B cell (primary cell): Measurements from ENCODE around the gene OR1L8. TPM values are rescaled to one million over a fixed set of nuclear protein-coding genes. Genes with fewer than 3 reads are reported as not detected.
"Not testable (repeated sequence)": the region's sequence is repeated elsewhere in the genome, so short reads cannot be mapped to it uniquely, and the experiment has no call there.

ENCODE experiments used
- ATAC-seq: fragments of 200-7000 bp; cut with Tn5 transposase; one replicate; pipeline ENCODE4 v1.10.0; 2021; ENCODE audit warnings: low read depth, mild to moderate bottlenecking, moderate number of reproducible peaks, moderate library complexity
- CTCF ChIA-PET: fragments of 350-600 bp; sonication (Branson Sonifier 250); formaldehyde crosslinking; loops from one replicate; lab custom pipeline; 2021; ENCODE audit warnings: antibody characterized with exemption, inconsistent platforms; lab: Charles Lee
- POLR2A ChIA-PET: fragments of 350-600 bp; sonication (Branson Sonifier 250); formaldehyde crosslinking; loops from one replicate; lab custom pipeline; 2021; ENCODE audit warnings: antibody characterized with exemption; lab: Charles Lee
- DNase-seq: peaks from one replicate; pipeline ENCODE4 v3.0.0; 2013
- H2AFZ ChIP-seq: 2 replicates; pipeline ENCODE4 v1.6.1; 2012; ENCODE audit warnings: mild to moderate bottlenecking, low read depth, low read length; ENCODE audit not compliant: insufficient read depth, poor library complexity, severe bottlenecking
- H3K27ac ChIP-seq, 2 donors: 1 replicate in 1 of 2; 2 replicates in 1 of 2; pipeline ENCODE4 v1.5.1; 2012 to 2013; ENCODE audit warnings: low read length in 2 of 2, mild to moderate bottlenecking in 2 of 2, moderate library complexity in 1 of 2
- H3K27me3 ChIP-seq, 4 experiments: fragments of 200-600 bp in 1 of 4; sonication (generic) in 1 of 4; replicated peaks in 1 of 4; 1 replicate in 2 of 4; 2 replicates in 2 of 4; pipeline versions ENCODE4 v1.6.1 to v1.7.0; 2013 to 2016; ENCODE audit warnings: low read length in 3 of 4, mild to moderate bottlenecking in 2 of 4, mixed read lengths in 1 of 4, moderate library complexity in 1 of 4; ENCODE audit not compliant: insufficient read depth in 4 of 4, control insufficient read depth in 3 of 4; ENCODE audit errors: control extremely low read depth in 1 of 4
- H3K36me3 ChIP-seq, 2 experiments: replicated peaks in 1 of 2; 1 replicate in 1 of 2; 2 replicates in 1 of 2; pipeline versions ENCODE4 v1.6.1 to v1.7.1; 2013; ENCODE audit warnings: low read length in 1 of 2; ENCODE audit not compliant: insufficient read depth in 2 of 2, control insufficient read depth in 1 of 2; ENCODE audit errors: control extremely low read depth in 1 of 2, extremely low read depth in 1 of 2
- H3K4me1 ChIP-seq, 2 donors: fragments of 200-600 bp in 1 of 2; sonication (generic) in 1 of 2; 1 replicate in 1 of 2; 2 replicates in 1 of 2; pipeline versions ENCODE4 v1.5.1 to v1.6.1; 2013 to 2017; ENCODE audit warnings: low read length in 2 of 2; ENCODE audit not compliant: control insufficient read depth in 2 of 2, insufficient read depth in 2 of 2
- H3K4me2 ChIP-seq: replicated peaks from 2 replicates; pipeline ENCODE3; 2012; ENCODE audit warnings: mild to moderate bottlenecking, low read depth, low read length; ENCODE audit not compliant: poor library complexity, severe bottlenecking
- H3K4me3 ChIP-seq, 5 experiments: fragments of 200-600 bp in 1 of 5; sonication (generic) in 1 of 5; 1 replicate in 3 of 5; 2 replicates in 2 of 5; pipeline versions ENCODE4 v1.5.1 to v1.7.0; 2011 to 2016; ENCODE audit warnings: low read length in 4 of 5, mild to moderate bottlenecking in 4 of 5, low read depth in 2 of 5, control low read depth in 1 of 5, moderate library complexity in 1 of 5; ENCODE audit not compliant: insufficient read depth in 1 of 5; ENCODE audit errors: control extremely low read depth in 1 of 5, extremely low read depth in 1 of 5
- H3K79me2 ChIP-seq: fragments of 200-600 bp; sonication (generic); one replicate; pipeline ENCODE4 v1.6.0; 2016; ENCODE audit warnings: low read length; ENCODE audit not compliant: control insufficient read depth, insufficient read depth
- H3K9ac ChIP-seq: fragments of 200-600 bp; sonication (generic); 2 replicates; pipeline ENCODE4 v1.6.1; 2017; ENCODE audit warnings: mild to moderate bottlenecking, low read length, moderate library complexity
- H3K9me3 ChIP-seq, 3 donors: one replicate each; pipeline versions ENCODE4 v1.6.1 to v1.7.1; 2013; ENCODE audit warnings: low read length in 2 of 3; ENCODE audit not compliant: control insufficient read depth in 2 of 3, insufficient read depth in 1 of 3; ENCODE audit errors: control extremely low read depth in 1 of 3
- H4K20me1 ChIP-seq: 2 replicates; pipeline ENCODE4 v1.6.0; 2012; ENCODE audit warnings: mild to moderate bottlenecking, low read length; ENCODE audit not compliant: insufficient read depth, control insufficient read depth, poor library complexity, severe bottlenecking
- H3K27ac Mint-ChIP-seq: one replicate; pipeline ENCODE4 v1.8.0; 2021; ENCODE audit warnings: mixed read lengths
- H3K27me3 Mint-ChIP-seq: one replicate; pipeline ENCODE4 v1.8.0; 2021; ENCODE audit warnings: mixed read lengths
- H3K4me1 Mint-ChIP-seq: one replicate; pipeline ENCODE4 v1.8.0; 2021; ENCODE audit warnings: mixed read lengths
- H3K4me3 Mint-ChIP-seq: one replicate; pipeline ENCODE4 v1.8.0; 2021; ENCODE audit warnings: mixed read lengths
- H3K9me3 Mint-ChIP-seq: one replicate; pipeline ENCODE4 v1.8.0; 2022; ENCODE audit warnings: mixed read lengths; ENCODE audit not compliant: insufficient read depth
- EZH2 ChIP-seq: IDR thresholded peaks from 2 replicates; pipeline ENCODE4 v1.6.1; 2012; ENCODE audit warnings: borderline replicate concordance, low read depth, mild to moderate bottlenecking, moderate library complexity, low read length; ENCODE audit not compliant: insufficient read depth, poor library complexity, severe bottlenecking
- WGBS: methylation state at CpG from one replicate; pipeline ENCODE4 v1.1.5; 2013; ENCODE audit warnings: missing lambda C conversion rate; ENCODE audit not compliant: insufficient coverage; 5-methylcytosine and 5-hydroxymethylcytosine counted together
- intact Hi-C: fragments of 100-400 bp; cut with micrococcal nuclease; formaldehyde crosslinking; loops from one replicate; pipeline ENCODE4 v1.10.0; 2022
- polyA minus RNA-seq: library from RNA; depleted of rRNA, polyadenylated mRNA; stranded (reverse); fragments of >200 nt; gene quantifications from 2 replicates; pipeline ENCODE4 v1.2.3, GENCODE V29; 2012
- polyA plus RNA-seq: library from polyadenylated mRNA; depleted of rRNA; stranded (reverse); fragments of >200 nt; gene quantifications from 2 replicates; pipeline ENCODE4 v1.2.3, GENCODE V29; 2012
- total RNA-seq, 2 donors: library from RNA; stranded (reverse); fragments of 120-200 nt in 1 of 2; gene quantifications; 1 replicate in 1 of 2; 2 replicates in 1 of 2; pipeline versions ENCODE4 v1.2.3 to v1.2.4, GENCODE V29; 2013 to 2022
- TF ChIP-seq, protein P1 (sequence below): fragments of 200-600 bp; IDR thresholded peaks from one replicate; pipeline ENCODE4 v1.8.0; 2022; ENCODE audit warnings: antibody characterized with exemption, mild to moderate bottlenecking

Gene OR1L8, protein sequence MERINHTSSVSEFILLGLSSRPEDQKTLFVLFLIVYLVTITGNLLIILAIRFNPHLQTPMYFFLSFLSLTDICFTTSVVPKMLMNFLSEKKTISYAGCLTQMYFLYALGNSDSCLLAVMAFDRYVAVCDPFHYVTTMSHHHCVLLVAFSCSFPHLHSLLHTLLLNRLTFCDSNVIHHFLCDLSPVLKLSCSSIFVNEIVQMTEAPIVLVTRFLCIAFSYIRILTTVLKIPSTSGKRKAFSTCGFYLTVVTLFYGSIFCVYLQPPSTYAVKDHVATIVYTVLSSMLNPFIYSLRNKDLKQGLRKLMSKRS
- total RNA-seq: not detected in 2 replicates
- not detected for total RNA-seq (2013)
- polyA plus RNA-seq: 0.17 TPM in 1 of 2 replicates, not detected in the other
- polyA minus RNA-seq: not detected in 2 replicates

DNA sequence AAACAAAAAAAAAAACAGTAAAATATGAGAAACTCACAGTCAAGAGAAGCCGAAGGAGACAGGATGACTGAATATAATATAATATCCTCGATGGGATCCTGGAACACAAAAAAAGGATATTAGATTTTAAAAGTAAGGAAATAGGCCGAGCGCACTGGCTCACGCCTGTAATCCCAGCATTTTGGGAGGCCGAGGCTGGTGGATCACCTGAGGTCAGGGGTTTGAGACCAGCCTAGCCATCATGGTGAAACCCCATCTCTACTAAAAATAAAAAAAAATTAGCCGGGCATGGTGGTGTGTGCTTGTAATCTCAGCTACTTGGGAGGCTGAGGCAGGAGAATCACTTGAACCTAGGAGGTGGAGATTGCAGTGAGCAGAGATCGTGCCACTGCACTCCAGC, at the start of gene OR1L8:
TSS of gene OR1L8 (minus strand) at position 101 of the 400 bp plus-strand sequence. CDS start 14,907 bp downstream, outside the sequence.
- CTCF ChIA-PET, H3K27me3 ChIP-seq, H2AFZ ChIP-seq, H3K27me3 Mint-ChIP-seq, H3K4me2 ChIP-seq, DNase-seq, H3K4me1 ChIP-seq, POLR2A ChIA-PET, H3K36me3 ChIP-seq, ATAC-seq, H3K4me3 Mint-ChIP-seq, H3K9me3 Mint-ChIP-seq, H3K4me3 ChIP-seq, H3K27ac Mint-ChIP-seq, H3K27ac ChIP-seq, H3K9me3 ChIP-seq, H3K4me1 Mint-ChIP-seq, H4K20me1 ChIP-seq, H3K79me2 ChIP-seq, intact Hi-C loops, H3K9ac ChIP-seq: not testable (repeated sequence)
- 90% methylated on average over 2 of the region's 8 CpGs for WGBS

DNA sequence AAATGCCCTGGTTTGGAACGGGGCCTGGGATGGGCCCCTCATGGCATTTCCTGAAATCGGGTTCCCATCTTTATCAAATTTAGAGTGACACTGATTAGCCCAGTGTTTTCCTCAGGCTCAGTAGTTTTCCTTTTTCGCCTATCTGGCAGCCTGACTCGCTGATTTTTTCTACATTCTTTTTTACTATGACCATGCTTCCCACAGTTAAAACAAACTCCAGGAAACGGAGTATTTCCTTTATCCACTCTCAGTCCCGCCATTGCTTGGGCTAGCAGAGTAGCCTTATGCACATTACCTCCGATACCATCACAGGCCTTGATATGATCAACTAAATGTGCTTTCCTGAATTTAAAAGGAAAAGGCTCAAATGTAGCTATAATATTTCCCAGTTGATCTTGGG, 36.8 kb upstream of the OR1L8 start:
- Mint-ChIP-seq H3K4me3 (no peak overlapping the region), H3K4me1 (no peaks in the 10 kb centered on the region), H3K27me3 (peaks cover 46% of the 10 kb centered on the region), H3K27ac (no peak overlapping the region), H3K9me3 (peaks cover 2% of the 10 kb centered on the region)
- CTCF ChIA-PET: no interaction called here
- no peak for TF ChIP-seq EZH2
- TF ChIP-seq, protein P1, sequence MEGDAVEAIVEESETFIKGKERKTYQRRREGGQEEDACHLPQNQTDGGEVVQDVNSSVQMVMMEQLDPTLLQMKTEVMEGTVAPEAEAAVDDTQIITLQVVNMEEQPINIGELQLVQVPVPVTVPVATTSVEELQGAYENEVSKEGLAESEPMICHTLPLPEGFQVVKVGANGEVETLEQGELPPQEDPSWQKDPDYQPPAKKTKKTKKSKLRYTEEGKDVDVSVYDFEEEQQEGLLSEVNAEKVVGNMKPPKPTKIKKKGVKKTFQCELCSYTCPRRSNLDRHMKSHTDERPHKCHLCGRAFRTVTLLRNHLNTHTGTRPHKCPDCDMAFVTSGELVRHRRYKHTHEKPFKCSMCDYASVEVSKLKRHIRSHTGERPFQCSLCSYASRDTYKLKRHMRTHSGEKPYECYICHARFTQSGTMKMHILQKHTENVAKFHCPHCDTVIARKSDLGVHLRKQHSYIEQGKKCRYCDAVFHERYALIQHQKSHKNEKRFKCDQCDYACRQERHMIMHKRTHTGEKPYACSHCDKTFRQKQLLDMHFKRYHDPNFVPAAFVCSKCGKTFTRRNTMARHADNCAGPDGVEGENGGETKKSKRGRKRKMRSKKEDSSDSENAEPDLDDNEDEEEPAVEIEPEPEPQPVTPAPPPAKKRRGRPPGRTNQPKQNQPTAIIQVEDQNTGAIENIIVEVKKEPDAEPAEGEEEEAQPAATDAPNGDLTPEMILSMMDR: no peak
- Histone ChIP-seq H3K9ac (no peak overlapping the region), H3K27me3 (no peaks in the 10 kb centered on the region), H3K36me3 (no peaks in the 10 kb centered on the region), H3K4me1 (no peaks in the 10 kb centered on the region), H3K79me2 (no peaks in the 10 kb centered on the region), H3K4me2 (no peak overlapping the region), H2AFZ (no peak overlapping the region), H3K27ac (no peak overlapping the region), H3K9me3 (peaks cover 0 to 2% (median 0%) of the 10 kb centered on the region in 3 donors), H3K4me3 (no peak overlapping the region), H4K20me1 (no peaks in the 10 kb centered on the region)
- POLR2A ChIA-PET: no interaction called here
- DNase-seq (no peak), ATAC-seq (no peak)
- WGBS: 73% methylated on average over 5 of the region's 7 CpGs
- intact Hi-C loops: no loop called here
